K562 (cell line): ENCODE results near the gene CHCHD6. TPM values are rescaled to one million over a fixed set of nuclear protein-coding genes. Genes with fewer than 3 reads are reported as not detected.
A peak's percentile ranks its signal among the peaks of the same experiment; 100 is the strongest.

Experiments used
- ATAC-seq: fragments of 200-7000 bp; cut with Tn5 transposase; 3 replicates; pipeline ENCODE4 v1.9.1; 2020; ENCODE audit warnings: moderate library complexity
- BruUV-seq: library from RNA; stranded (reverse); fragments of 400-500 nt; replicated peaks from 2 replicates; lab custom pipeline; 2021; lab: Mats Ljungman, UMichigan
- CTCF ChIA-PET: fragments of 300-600 bp; formaldehyde crosslinking; extraction: SDS; loops from one replicate; lab custom pipeline; 2021; ENCODE audit warnings: low intra/inter-chr PET ratio; lab: Yijun Ruan, JAX
- POLR2A ChIA-PET: fragments of 300-600, 350-650 bp; sonication (Branson Sonifier 250); formaldehyde crosslinking; extraction: SDS; loops from one replicate; lab custom pipeline; 2021; ENCODE audit warnings: antibody characterized with exemption, inconsistent platforms; lab: Yijun Ruan, JAX
- DNase-seq, 4 experiments: peaks; one replicate each; pipeline versions ENCODE4 v3.0.0 to v3.0.0-alpha.2; 2011 to 2018; ENCODE audit warnings: low spot score in 3 of 4, mixed read lengths in 3 of 4; ENCODE audit errors: extremely low read depth in 1 of 4
- FAIRE-seq: peaks from 2 replicates; lab custom pipeline; 2011; peaks lifted over from hg19 to GRCh38; lab: Jason Lieb, UNC
- H2AFZ ChIP-seq: 2 replicates; pipeline ENCODE4 v1.6.0; 2011; ENCODE audit warnings: low read depth, low read length, control low read depth, inconsistent platforms
- H3K27ac ChIP-seq: fragments of 200-600 bp; 3 replicates; pipeline ENCODE4 v1.8.0; 2011; ENCODE audit warnings: low read depth, mild to moderate bottlenecking, control low read depth, inconsistent platforms, low read length, moderate library complexity, mixed read lengths; ENCODE audit errors: extremely low read depth
- H3K27me3 ChIP-seq, 2 experiments: fragments of 300-600 bp in 1 of 2; 2 replicates in 1 of 2; 3 replicates in 1 of 2; pipeline versions ENCODE4 v1.6.0 to v1.8.0; 2011; ENCODE audit warnings: inconsistent platforms in 2 of 2, low read length in 2 of 2, mild to moderate bottlenecking in 1 of 2, mixed read lengths in 1 of 2, moderate library complexity in 1 of 2; ENCODE audit not compliant: control insufficient read depth in 2 of 2, insufficient read depth in 2 of 2
- H3K36me3 ChIP-seq: fragments of 300-600 bp; 3 replicates; pipeline ENCODE4 v1.8.0; 2011; ENCODE audit warnings: mild to moderate bottlenecking, low read length, inconsistent platforms; ENCODE audit not compliant: control insufficient read depth, insufficient read depth
- H3K4me1 ChIP-seq, 2 experiments: fragments of 200-600 bp in 1 of 2; replicated peaks in 1 of 2; 2 replicates in 1 of 2; 3 replicates in 1 of 2; pipeline versions ENCODE4 v1.5.1 to v1.8.0; 2011; ENCODE audit warnings: inconsistent platforms in 2 of 2, low read length in 2 of 2, mild to moderate bottlenecking in 1 of 2, mixed read lengths in 1 of 2, moderate library complexity in 1 of 2; ENCODE audit not compliant: control insufficient read depth in 2 of 2, insufficient read depth in 2 of 2
- H3K4me2 ChIP-seq: 2 replicates; pipeline ENCODE4 v1.6.1; 2011; ENCODE audit warnings: low read length, control low read depth, inconsistent platforms, mixed read lengths; ENCODE audit not compliant: insufficient read depth
- H3K4me3 ChIP-seq: fragments of 200-600 bp; sonication (generic), shearing (Covaris generic); 2 replicates; pipeline ENCODE4 v1.5.1; 2016; ENCODE audit warnings: control low read depth, inconsistent platforms
- H3K79me2 ChIP-seq: fragments of 200-600 bp; 3 replicates; pipeline ENCODE4 v1.8.0; 2011; ENCODE audit warnings: low read length, inconsistent platforms; ENCODE audit not compliant: control insufficient read depth, insufficient read depth
- H3K9ac ChIP-seq, 2 experiments: 2 replicates each; pipeline versions ENCODE4 v1.6.0 to v1.6.1; 2011; ENCODE audit warnings: low read depth in 2 of 2, low read length in 2 of 2, control low read depth in 1 of 2, inconsistent platforms in 1 of 2, mild to moderate bottlenecking in 1 of 2, mixed read lengths in 1 of 2; ENCODE audit not compliant: insufficient read depth in 1 of 2
- H3K9me1 ChIP-seq: one replicate; pipeline ENCODE4 v1.6.0; 2011; ENCODE audit warnings: inconsistent platforms, mild to moderate bottlenecking, low read length, moderate library complexity; ENCODE audit not compliant: control insufficient read depth, insufficient read depth
- H3K9me3 ChIP-seq: replicated peaks from 2 replicates; pipeline ENCODE4 v1.5.1; 2011; ENCODE audit warnings: low read depth, low read length, inconsistent platforms; ENCODE audit not compliant: control insufficient read depth, insufficient read depth
- H4K20me1 ChIP-seq: replicated peaks from 2 replicates; pipeline ENCODE4 v1.6.1; 2011; ENCODE audit warnings: low read length, inconsistent platforms, mixed read lengths; ENCODE audit not compliant: control insufficient read depth, insufficient read depth
- BRF1 ChIP-seq: IDR thresholded peaks from 3 replicates; pipeline ENCODE4 v1.6.1; 2011; ENCODE audit warnings: borderline replicate concordance, mild to moderate bottlenecking; ENCODE audit not compliant: insufficient read length; ENCODE audit errors: extremely low read depth
- CBFA2T2 ChIP-seq: fragments of 450-650 bp; conservative IDR thresholded peaks from 2 replicates; pipeline ENCODE4 v1.6.1; 2017; ENCODE audit warnings: mild to moderate bottlenecking
- CXXC5 ChIP-seq: fragments of 250-450 bp; sonication (Bioruptor Pico); IDR thresholded peaks from 2 replicates; pipeline ENCODE4 v1.8.0; 2022; ENCODE audit warnings: inconsistent platforms, mild to moderate bottlenecking, moderate library complexity
- ESRRA ChIP-seq: fragments of 450-650 bp; IDR thresholded peaks from 2 replicates; pipeline ENCODE4 v1.6.1; 2014; ENCODE audit warnings: low read depth, mild to moderate bottlenecking, moderate library complexity, borderline replicate concordance
- KAT2B ChIP-seq: IDR thresholded peaks from one replicate; pipeline ENCODE4 v1.6.1; 2012; ENCODE audit warnings: low read depth, mild to moderate bottlenecking, control low read depth, inconsistent platforms, low read length, moderate library complexity
- KDM2B ChIP-seq: fragments of 250-450 bp; sonication (Bioruptor Pico); IDR thresholded peaks from 2 replicates; pipeline ENCODE4 v1.8.0; 2021; ENCODE audit warnings: mild to moderate bottlenecking, moderate library complexity
- MTA2 ChIP-seq: fragments of 450-650 bp; IDR thresholded peaks from 2 replicates; pipeline ENCODE4 v1.6.1; 2016; ENCODE audit warnings: low read depth
- NCOA2 ChIP-seq, 2 experiments: fragments of 450-650 bp; IDR thresholded peaks; 2 replicates each; pipeline ENCODE4 v1.6.1; 2018; ENCODE audit warnings: mild to moderate bottlenecking in 2 of 2, moderate library complexity in 1 of 2; ENCODE audit not compliant: partially characterized antibody in 2 of 2
- NFIC ChIP-seq: fragments of 450-650 bp; IDR thresholded peaks from 2 replicates; pipeline ENCODE4 v1.6.1; 2017; ENCODE audit warnings: mild to moderate bottlenecking, inconsistent platforms
- NR2F6 ChIP-seq: fragments of 450-650 bp; formaldehyde crosslinking; IDR thresholded peaks from 2 replicates; pipeline ENCODE4 v1.4.0; 2020; ENCODE audit warnings: mild to moderate bottlenecking
- RBM25 ChIP-seq: fragments of 200-400 bp; formaldehyde crosslinking; IDR thresholded peaks from 2 replicates; pipeline ENCODE4 v1.6.1; 2018; ENCODE audit warnings: low read length, low read depth, moderate library complexity; ENCODE audit not compliant: severe bottlenecking
- TCFL5 ChIP-seq: fragments of 250-450 bp; sonication (Bioruptor Pico); conservative IDR thresholded peaks from 2 replicates; pipeline ENCODE4 v1.6.1; 2021; ENCODE audit warnings: mild to moderate bottlenecking, moderate library complexity, matching md5 sums
- ZBTB1 ChIP-seq: sonication (generic); formaldehyde crosslinking; IDR thresholded peaks from 2 replicates; pipeline ENCODE4 v1.8.1; 2023; ENCODE audit warnings: missing genetic modification reagents, low read depth, mild to moderate bottlenecking, borderline replicate concordance
- ZFPM2 ChIP-seq: fragments of 250-450 bp; sonication (Bioruptor Pico); IDR thresholded peaks from 2 replicates; pipeline ENCODE4 v1.5.1; 2022; ENCODE audit warnings: mild to moderate bottlenecking
- ZKSCAN1 ChIP-seq: fragments of 150-350 bp; IDR thresholded peaks from 2 replicates; pipeline ENCODE4 v1.6.1; 2016; ENCODE audit warnings: low read depth, low read length
- ZNF253 ChIP-seq: fragments of 250-450 bp; sonication (Bioruptor Pico); conservative IDR thresholded peaks from 2 replicates; pipeline ENCODE4 v1.6.1; 2021; ENCODE audit warnings: mild to moderate bottlenecking
- WGBS: fragments of 100-300 bp; shearing (Covaris generic); methylation state at CpG from one replicate; pipeline ENCODE4 v1.1.6; 2016; ENCODE audit warnings: low coverage, mixed read lengths; ENCODE audit not compliant: insufficient coverage; ENCODE audit errors: missing lambda C conversion rate; 5-methylcytosine and 5-hydroxymethylcytosine counted together
- in situ Hi-C: fragments of 300-500 bp; cut with MboI; formaldehyde crosslinking; loops from 4 replicates; pipeline ENCODE4 v1.15.0; 2018; ENCODE audit warnings: inconsistent platforms, mixed read lengths
- intact Hi-C: fragments of 100-400 bp; cut with micrococcal nuclease; formaldehyde crosslinking; loops from 2 replicates; pipeline ENCODE4 v1.14.2; 2022
- polyA plus RNA-seq, 8 experiments: library from polyadenylated mRNA; depleted of rRNA in 4 of 8; stranded (reverse) in 5 of 8; unstranded in 3 of 8; fragments of >200 nt; fragmentation: Nextera tagmentation in 2 of 8; fragmentation: Illumina TruSeq in 1 of 8; extraction: Ambion mirVana in 2 of 8; extraction: Trizol in 1 of 8; gene quantifications; 2 replicates each; pipeline versions ENCODE4 v1.2.1 to v1.2.3, GENCODE V29; 2011 to 2014; ENCODE audit warnings: inconsistent platforms in 1 of 8, missing spikeins in 1 of 8
- total RNA-seq, 7 experiments: library from RNA; depleted of rRNA in 6 of 7; stranded (reverse); fragments of >200 nt in 6 of 7; fragmentation: Illumina TruSeq in 2 of 7; extraction: Trizol in 2 of 7; gene quantifications; 2 replicates each; pipeline versions ENCODE4 v1.2.1 to v1.2.3, GENCODE V29; 2011 to 2021; ENCODE audit warnings: low replicate concordance in 1 of 7
- TF ChIP-seq, protein P1 (sequence below): fragments of 250-450 bp; sonication (Bioruptor Pico); IDR thresholded peaks from 2 replicates; pipeline ENCODE4 v1.9.0; 2021; ENCODE audit warnings: mild to moderate bottlenecking

Gene CHCHD6
- total and polyA plus RNA-seq, 9 of the 15 experiments (the other 6 are each of a cell fraction or from before 2014, with no cell fraction given): 4.6 to 18.6 (median 10.9) TPM

GRCh38 chr3:126937533-126937932, 233.5 kb downstream of the CHCHD6 start:
- no TSS peak for BruUV-seq

DNA sequence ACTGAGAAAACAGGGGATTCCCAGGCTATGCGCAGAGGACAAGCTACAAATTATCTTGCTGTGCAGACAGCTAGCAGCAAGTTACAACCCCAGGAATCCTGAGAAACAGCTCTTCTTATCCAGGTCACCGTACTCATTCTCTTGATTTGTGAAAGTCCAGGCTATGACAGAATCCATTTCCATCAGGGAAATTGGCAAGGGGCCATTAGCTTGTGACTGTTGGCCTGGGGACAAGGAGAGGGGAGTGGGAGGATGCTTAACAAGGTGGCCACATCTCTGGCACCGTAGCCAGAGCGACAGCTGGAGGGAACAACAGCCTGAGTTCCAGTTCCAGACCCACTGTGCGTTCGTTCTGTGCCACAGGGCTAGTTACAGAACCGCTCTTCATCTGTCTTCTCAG, 233.9 kb downstream of the CHCHD6 start:
- no peak overlapping the region for H3K4me2 ChIP-seq
- POLR2A ChIA-PET: interaction anchor here (0.8 to 1.2 kb wide), 3 partner anchors 10 to 23 kb away, joined by 3 to 4 read pairs (median 3); no protein-coding TSS in a partner anchor
- H3K27me3 ChIP-seq: no peaks in the 10 kb centered on the region
- in situ Hi-C loops: no loop called here
- no peaks in the 10 kb centered on the region for H3K79me2 ChIP-seq
- H3K9me3 ChIP-seq: no peaks in the 10 kb centered on the region
- H3K4me3 ChIP-seq: no peak overlapping the region
- CTCF ChIA-PET: no interaction called here
- no peaks in the 10 kb centered on the region for H3K9me1 ChIP-seq
- no peak overlapping the region for H3K27ac ChIP-seq
- intact Hi-C loops: no loop called here
- peaks cover 3 to 9% of the 10 kb centered on the region in 2 experiments; a peak in 4 of 5 replicates for H3K4me1 ChIP-seq
- H2AFZ ChIP-seq: no peak overlapping the region
- H3K9ac ChIP-seq: no peak overlapping the region
- no peaks in the 10 kb centered on the region for H3K36me3 ChIP-seq
- DNase-seq (peak in 1 of 4 experiments; percentile 36), FAIRE-seq (no peak), ATAC-seq (no peak; the same call in 2 of the 3 replicates)
- no TSS peak for BruUV-seq
- H4K20me1 ChIP-seq: no peaks in the 10 kb centered on the region
- WGBS: 28% methylated on average over 5 of the region's 7 CpGs
- TF ChIP-seq, protein P1, sequence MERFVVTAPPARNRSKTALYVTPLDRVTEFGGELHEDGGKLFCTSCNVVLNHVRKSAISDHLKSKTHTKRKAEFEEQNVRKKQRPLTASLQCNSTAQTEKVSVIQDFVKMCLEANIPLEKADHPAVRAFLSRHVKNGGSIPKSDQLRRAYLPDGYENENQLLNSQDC (CRISPR knock-in tag): no peak
- TF ChIP-seq ZKSCAN1 (peak; percentile 47; the same call in 1 of the 2 replicates), CBFA2T2 (peak; percentile 49), ESRRA (no peak), ZNF253 (no peak), NCOA2 (IDR thresholded peaks at IDR 0.05; ENCODE audit: partially characterized antibody in 2 of 2) (no peak), CXXC5 (CRISPR knock-in tag) (no peak), NFIC (peak; percentile 87), ZBTB1 (CRISPR knock-in tag) (no peak), KAT2B (no peak), BRF1 (no peak), RBM25 (no peak), MTA2 (no peak), TCFL5 (CRISPR knock-in tag) (no peak), ZFPM2 (no peak)

More at GRCh38 chr3:126937533-126937932, 233.5 kb downstream of the CHCHD6 start:
- Histone ChIP-seq H3K27ac (no peak overlapping the region), H4K20me1 (no peaks in the 10 kb centered on the region), H3K27me3 (no peaks in the 10 kb centered on the region), H2AFZ (no peak overlapping the region), H3K9me1 (no peaks in the 10 kb centered on the region), H3K9me3 (no peaks in the 10 kb centered on the region), H3K9ac (no peak overlapping the region), H3K79me2 (no peaks in the 10 kb centered on the region), H3K4me1 (peaks cover 6 to 9% of the 10 kb centered on the region in 2 experiments; a peak in 4 of 5 replicates), H3K36me3 (no peaks in the 10 kb centered on the region), H3K4me2 (no peak overlapping the region), H3K4me3 (no peak overlapping the region)
- in situ Hi-C loops: no loop called here
- CTCF ChIA-PET: no interaction called here
- ATAC-seq: no peak
- intact Hi-C loops: no loop called here
- 63% methylated on average over 2 of the region's 2 CpGs for WGBS
- TF ChIP-seq KDM2B (CRISPR knock-in tag) (no peak), NR2F6 (CRISPR knock-in tag) (no peak)
- no peak for FAIRE-seq
- no peak for DNase-seq
- POLR2A ChIA-PET: interaction anchor here (0.6 to 1.2 kb wide), 4 partner anchors 10 to 139 kb away, joined by 3 to 4 read pairs (median 4); no protein-coding TSS in a partner anchor
